Ishikawa (cell line): ENCODE measurements around the gene ACRBP.

Experiments used
- CEBPB ChIP-seq: IDR thresholded peaks from 2 replicates; pipeline ENCODE4 v1.6.1; 2012
- CREB1 ChIP-seq: IDR thresholded peaks from 2 replicates; pipeline ENCODE4 v1.6.1; 2012; ENCODE audit warnings: low read depth
- EGR1 ChIP-seq: IDR thresholded peaks from 2 replicates; pipeline ENCODE4 v1.6.1; 2012
- EP300 ChIP-seq: IDR thresholded peaks from 2 replicates; pipeline ENCODE4 v1.6.1; 2012; ENCODE audit warnings: borderline replicate concordance
- FOXM1 ChIP-seq: IDR thresholded peaks from 2 replicates; pipeline ENCODE4 v1.6.1; 2012; ENCODE audit warnings: low read depth, borderline replicate concordance
- MAX ChIP-seq: IDR thresholded peaks from 2 replicates; pipeline ENCODE4 v1.6.1; 2012
- NFIC ChIP-seq: IDR thresholded peaks from 2 replicates; pipeline ENCODE4 v1.6.1; 2012
- RAD21 ChIP-seq: IDR thresholded peaks from 2 replicates; pipeline ENCODE4 v1.6.1; 2012; ENCODE audit warnings: low read depth
- REST ChIP-seq: IDR thresholded peaks from 2 replicates; pipeline ENCODE4 v1.6.1; 2012; ENCODE audit warnings: low read depth, mild to moderate bottlenecking
- TAF1 ChIP-seq: IDR thresholded peaks from 2 replicates; pipeline ENCODE4 v1.6.1; 2012; ENCODE audit warnings: low read depth, mild to moderate bottlenecking
- TCF12 ChIP-seq: IDR thresholded peaks from 2 replicates; pipeline ENCODE4 v1.6.1; 2012; ENCODE audit warnings: low read depth
- TEAD4 ChIP-seq: IDR thresholded peaks from 2 replicates; pipeline ENCODE4 v1.6.1; 2012
- USF1 ChIP-seq: IDR thresholded peaks from 2 replicates; pipeline ENCODE4 v1.6.1; 2012
- YY1 ChIP-seq: IDR thresholded peaks from 2 replicates; pipeline ENCODE4 v1.6.1; 2012; ENCODE audit warnings: low read depth
- ZBTB7A ChIP-seq: IDR thresholded peaks from 2 replicates; pipeline ENCODE4 v1.6.1; 2012; ENCODE audit warnings: low read depth

ACRBP gene

GRCh38 chr12:6638305-6638704, 8.9 kb downstream of the ACRBP start:
- no peak for TF ChIP-seq REST
- no peak for TF ChIP-seq ZBTB7A
- no peak for TF ChIP-seq MAX
- no peak for TF ChIP-seq TAF1
- TF ChIP-seq CREB1: no peak

DNA sequence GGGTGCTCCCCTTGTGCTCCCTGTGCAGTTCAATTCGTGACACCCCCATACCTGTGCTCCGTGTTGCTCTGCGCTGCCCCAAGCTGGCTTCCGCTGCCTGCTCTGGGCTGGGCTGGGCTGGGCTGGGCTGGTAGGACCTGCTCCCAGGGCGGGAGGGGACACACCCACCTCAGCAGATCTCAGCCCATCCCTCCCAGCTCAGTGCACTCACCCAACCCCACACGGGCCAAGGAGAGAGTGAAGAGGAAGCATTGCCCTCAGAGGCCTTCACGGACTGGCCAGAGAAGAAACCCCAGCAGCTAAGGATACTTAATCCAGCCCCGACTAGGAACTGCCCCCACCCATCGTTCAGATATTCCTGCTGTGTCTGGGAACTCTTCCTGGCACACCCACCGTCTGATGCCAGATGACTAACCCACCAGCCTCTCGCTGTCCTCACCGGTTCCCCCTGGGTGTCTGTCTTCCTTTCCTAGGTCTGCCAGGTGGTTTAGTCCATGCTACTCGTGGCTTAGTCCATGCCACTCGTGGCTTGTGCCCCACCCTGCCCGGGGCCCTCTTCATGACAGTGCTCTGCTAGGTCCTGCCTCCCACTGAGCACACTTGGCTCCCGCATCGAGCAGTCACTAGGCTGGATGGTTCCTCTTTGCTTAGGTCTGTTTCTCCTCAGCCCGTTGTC, 11.2 kb downstream of the ACRBP start, which contains the start of gene LPAR5:
Gene LPAR5, minus strand, starts transcription at position 104 of the 676 bp plus-strand sequence. CDS start 14,711 bp downstream, outside the sequence.
- TF ChIP-seq EGR1: no peak
- TF ChIP-seq CEBPB: no peak
- TF ChIP-seq EP300: 0 out of 2 replicates have a peak, but pooled peaks have one; percentile 23

DNA sequence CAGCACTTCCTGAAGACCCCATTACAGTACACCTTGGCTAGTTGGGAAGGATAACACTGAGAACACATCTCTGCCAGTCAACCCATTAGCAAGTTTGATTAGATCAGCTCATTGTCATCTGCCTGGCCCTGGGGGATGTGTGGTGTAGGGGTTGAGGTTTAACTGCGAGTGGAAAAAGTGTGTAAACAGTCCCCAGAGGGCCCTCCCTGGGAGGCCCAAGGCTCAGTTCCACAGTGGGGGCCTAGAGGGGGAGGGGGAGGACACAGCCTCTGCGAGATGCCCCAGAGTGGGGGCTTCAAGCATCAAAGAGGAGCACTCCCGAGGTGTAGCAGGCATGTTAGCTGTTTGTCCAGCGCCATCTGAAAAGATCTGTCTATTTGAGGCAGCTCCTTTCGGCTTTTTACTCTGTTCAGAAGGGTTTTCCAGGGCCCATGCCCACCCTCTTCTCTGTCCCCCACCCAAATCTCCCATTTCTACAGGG, 11.8 kb downstream of the ACRBP start:
- no peak for TF ChIP-seq USF1
- no peak for TF ChIP-seq EP300
- TF ChIP-seq RAD21: no peak
- TF ChIP-seq CEBPB: no peak
- TF ChIP-seq TEAD4: no peak

DNA sequence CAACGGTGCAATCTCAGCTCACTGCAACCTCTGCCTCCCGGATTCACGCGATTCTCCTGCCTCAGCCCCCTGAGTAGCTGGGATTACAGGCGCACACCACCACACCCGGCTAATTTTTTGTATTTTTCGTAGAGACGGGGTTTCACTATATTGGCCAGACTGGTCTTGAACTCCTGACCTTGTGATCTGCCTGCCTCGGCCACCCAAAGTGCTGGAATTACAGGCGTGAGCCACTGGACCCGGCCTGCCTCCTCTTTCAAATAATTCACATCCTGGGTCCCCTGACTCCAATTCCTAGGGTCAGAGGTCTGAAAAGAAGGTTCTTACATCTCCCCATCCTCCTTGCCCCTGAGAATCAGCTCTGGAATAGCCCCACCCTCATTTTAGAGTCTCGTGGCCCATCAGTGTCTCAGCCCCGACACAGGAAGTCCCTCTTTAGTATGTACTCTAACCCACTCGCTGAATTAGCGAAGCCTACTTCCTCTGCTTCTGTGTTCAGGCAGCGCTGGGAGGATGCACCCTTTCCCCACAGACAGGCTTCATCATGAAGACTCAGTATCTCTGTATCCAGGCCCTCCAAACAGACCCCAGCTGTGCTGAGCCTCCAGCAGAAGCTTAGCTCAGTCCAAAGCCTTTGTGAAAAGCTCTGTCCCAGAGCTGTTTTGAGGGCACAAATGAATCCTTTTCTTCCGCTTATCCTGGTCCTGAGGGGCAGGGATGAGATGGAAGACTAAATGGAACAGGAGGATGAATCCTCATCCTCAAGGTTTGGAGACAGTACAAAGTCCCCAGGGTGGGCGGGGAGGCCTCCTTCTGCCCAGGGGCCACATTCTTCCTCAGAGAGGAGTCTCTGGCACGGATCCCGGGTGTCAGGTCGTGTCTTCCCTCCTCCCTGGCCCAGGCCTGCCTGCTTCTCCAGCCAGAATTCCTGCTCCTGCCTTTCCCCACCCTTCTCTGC, 14.9 kb downstream of the ACRBP start:
- TF ChIP-seq CREB1 (no peak), TCF12 (no peak), MAX (no peak), USF1 (no peak), TEAD4 (no peak), TAF1 (no peak), RAD21 (no peak), NFIC (no peak), YY1 (no peak), ZBTB7A (no peak), EP300 (no peak), REST (no peak)

DNA sequence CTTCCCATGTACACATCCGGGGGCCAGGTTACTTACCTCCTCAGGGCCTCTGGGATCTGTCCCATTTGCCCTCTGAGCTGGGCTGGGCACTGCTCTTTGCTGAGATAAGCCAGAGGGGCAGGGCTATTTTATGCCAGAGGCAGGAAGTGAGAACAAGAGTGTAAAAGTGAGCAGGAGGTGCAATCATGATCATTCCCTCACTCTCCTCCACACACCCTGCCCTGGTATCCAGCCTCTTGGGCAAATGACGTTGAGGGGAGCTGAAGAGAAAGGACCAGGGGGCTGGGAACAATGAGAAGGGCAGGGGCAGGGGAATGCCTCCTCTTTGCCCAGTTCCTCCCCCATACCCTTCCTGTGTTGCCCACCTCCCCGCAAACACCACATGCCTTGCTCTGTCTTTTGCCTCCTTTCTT, 15.7 kb downstream of the ACRBP start:
- TF ChIP-seq FOXM1 (no peak), EGR1 (no peak), USF1 (no peak), YY1 (no peak), TCF12 (no peak), TAF1 (no peak), RAD21 (no peak), NFIC (no peak), MAX (no peak), REST (no peak), ZBTB7A (no peak), TEAD4 (no peak)
